HCT116 (cell line): ENCODE measurements around the gene CDK8. TPM values are rescaled to one million over a fixed set of nuclear protein-coding genes. Genes with fewer than 3 reads are reported as not detected.

Experiments
- ATAC-seq: fragments of 200-7000 bp; cut with Tn5 transposase; 2 replicates; pipeline ENCODE4 v1.9.1; 2020; ENCODE audit warnings: mild to moderate bottlenecking, moderate library complexity
- BruUV-seq: library from RNA; stranded (reverse); fragments of 400-500 nt; replicated peaks from 2 replicates; lab custom pipeline; 2021; lab: Mats Ljungman, UMichigan
- CTCF ChIA-PET: fragments of 300-600 bp; sonication (Branson Sonifier 250); formaldehyde crosslinking; loops from one replicate; lab custom pipeline; 2021; ENCODE audit warnings: antibody characterized with exemption; lab: Charles Lee
- POLR2A ChIA-PET: fragments of 300-600, 350-600 bp; sonication (Branson Sonifier 250); formaldehyde crosslinking; loops from one replicate; lab custom pipeline; 2021; ENCODE audit warnings: antibody characterized with exemption; lab: Charles Lee
- RAD21 ChIA-PET, 2 experiments: fragments of 300-600 bp; sonication (Branson Sonifier 250); formaldehyde crosslinking; loops; one replicate each; lab custom pipeline; 2023; ENCODE audit warnings: low total read pairs in 2 of 2; ENCODE audit not compliant: uncharacterized antibody in 2 of 2, unreplicated experiment in 2 of 2, low non-redundant PET in 1 of 2; lab: Charles Lee
- DNase-seq: peaks from one replicate; pipeline ENCODE4 v3.0.0-alpha.2; 2010; ENCODE audit warnings: low read depth, low spot score
- H2AFZ ChIP-seq: fragments of 200-600 bp; shearing (Covaris generic), sonication (generic); 2 replicates; pipeline ENCODE4 v1.6.1; 2017; ENCODE audit warnings: low read depth, mixed run types, mixed read lengths, antibody characterized with exemption, low read length; ENCODE audit not compliant: poor library complexity, severe bottlenecking
- H3K27ac ChIP-seq: 2 replicates; pipeline ENCODE4 v1.5.1; 2012; ENCODE audit warnings: low read depth, low read length
- H3K27me3 ChIP-seq: fragments of 200-600 bp; sonication (generic); 2 replicates; pipeline ENCODE4 v1.6.1; 2016; ENCODE audit warnings: mixed run types, low read length, mixed read lengths; ENCODE audit not compliant: insufficient read depth
- H3K36me3 ChIP-seq, 2 experiments: fragments of 200-500 bp in 1 of 2; fragments of 200-600 bp in 1 of 2; sonication (Bioruptor generic) in 1 of 2; sonication (generic) in 1 of 2; 2 replicates each; pipeline versions ENCODE4 v1.5.1 to v1.6.1; 2014 to 2016; ENCODE audit warnings: low read length in 2 of 2, inconsistent platforms in 1 of 2, mixed read lengths in 1 of 2, mixed run types in 1 of 2; ENCODE audit not compliant: insufficient read depth in 2 of 2, control insufficient read depth in 1 of 2
- H3K4me1 ChIP-seq, 2 experiments: fragments of 200-600 bp in 1 of 2; sonication (generic) in 1 of 2; 2 replicates each; pipeline versions ENCODE4 v1.5.1 to v1.6.1; 2012 to 2017; ENCODE audit warnings: low read length in 2 of 2, inconsistent platforms in 1 of 2, mild to moderate bottlenecking in 1 of 2, mixed read lengths in 1 of 2, mixed run types in 1 of 2, moderate library complexity in 1 of 2; ENCODE audit not compliant: insufficient read depth in 2 of 2, control insufficient read depth in 1 of 2
- H3K4me2 ChIP-seq: fragments of 200-600 bp; sonication (generic); 2 replicates; pipeline ENCODE4 v1.6.1; 2017; ENCODE audit warnings: mixed run types, low read length, mixed read lengths
- H3K4me3 ChIP-seq, 2 experiments: fragments of 200-600 bp in 1 of 2; sonication (generic) in 1 of 2; replicated peaks in 1 of 2; 2 replicates each; pipeline ENCODE4 v1.5.1; 2011 to 2016; ENCODE audit warnings: low read length in 2 of 2, control low read depth in 1 of 2, low read depth in 1 of 2, mild to moderate bottlenecking in 1 of 2, mixed read lengths in 1 of 2, mixed run types in 1 of 2
- H3K79me2 ChIP-seq: fragments of 200-600 bp; sonication (generic); 2 replicates; pipeline ENCODE4 v1.6.1; 2017; ENCODE audit warnings: mild to moderate bottlenecking, mixed run types, low read length, moderate library complexity, mixed read lengths; ENCODE audit not compliant: insufficient read depth
- H3K9ac ChIP-seq: fragments of 200-600 bp; sonication (generic); 2 replicates; pipeline ENCODE4 v1.6.1; 2016; ENCODE audit warnings: low read length, mixed read lengths
- H3K9me2 ChIP-seq: fragments of 200-600 bp; sonication (generic), shearing (Covaris generic); 2 replicates; pipeline ENCODE4 v1.6.1; 2017; ENCODE audit warnings: mixed run types, mild to moderate bottlenecking, moderate library complexity; ENCODE audit not compliant: insufficient read depth
- H3K9me3 ChIP-seq, 2 experiments: fragments of 200-500 bp in 1 of 2; fragments of 200-600 bp in 1 of 2; sonication (Bioruptor generic) in 1 of 2; sonication (generic) in 1 of 2; 2 replicates each; pipeline ENCODE4 v1.6.1; 2014 to 2017; ENCODE audit warnings: low read length in 2 of 2, mixed read lengths in 2 of 2, inconsistent platforms in 1 of 2, low read depth in 1 of 2, mild to moderate bottlenecking in 1 of 2, mixed run types in 1 of 2, moderate library complexity in 1 of 2; ENCODE audit not compliant: control insufficient read depth in 1 of 2, insufficient read depth in 1 of 2
- H4K20me1 ChIP-seq: fragments of 200-600 bp; sonication (generic), shearing (Covaris generic); 2 replicates; pipeline ENCODE4 v1.6.1; 2017; ENCODE audit warnings: mixed run types, mild to moderate bottlenecking, moderate library complexity; ENCODE audit not compliant: insufficient read depth
- CBX3 ChIP-seq: IDR thresholded peaks from 2 replicates; pipeline ENCODE4 v1.6.1; 2012; ENCODE audit warnings: low read depth
- CEBPB ChIP-seq: IDR thresholded peaks from 2 replicates; pipeline ENCODE4 v1.6.1; 2012; ENCODE audit warnings: low read depth
- EGR1 ChIP-seq: IDR thresholded peaks from 2 replicates; pipeline ENCODE4 v1.6.1; 2012; ENCODE audit warnings: low read depth
- ELF1 ChIP-seq: IDR thresholded peaks from 2 replicates; pipeline ENCODE4 v1.6.1; 2012; ENCODE audit warnings: low read depth, borderline replicate concordance
- EZH2 ChIP-seq: fragments of 200-600 bp; sonication (generic); IDR thresholded peaks from 2 replicates; pipeline ENCODE4 v1.6.1; 2017; ENCODE audit warnings: antibody characterized with exemption, mixed run types
- EZH2phosphoT487 ChIP-seq: fragments of 200-600 bp; IDR thresholded peaks from 2 replicates; pipeline ENCODE4 v1.6.1; 2018; ENCODE audit warnings: antibody characterized with exemption, borderline replicate concordance
- FOSL1 ChIP-seq: IDR thresholded peaks from 2 replicates; pipeline ENCODE4 v1.6.1; 2012; ENCODE audit warnings: low read depth
- JUND ChIP-seq: IDR thresholded peaks from 2 replicates; pipeline ENCODE4 v1.6.1; 2012
- POLR2AphosphoS5 ChIP-seq: IDR thresholded peaks from 2 replicates; pipeline ENCODE4 v1.6.1; 2011; ENCODE audit warnings: mild to moderate bottlenecking, low read depth, low read length, moderate library complexity
- RAD21 ChIP-seq: IDR thresholded peaks from 2 replicates; pipeline ENCODE4 v1.6.1; 2012; ENCODE audit warnings: low read depth, mild to moderate bottlenecking
- SIN3A ChIP-seq: IDR thresholded peaks from 2 replicates; pipeline ENCODE4 v1.6.1; 2012; ENCODE audit warnings: low read depth
- SP1 ChIP-seq: IDR thresholded peaks from 2 replicates; pipeline ENCODE4 v1.6.1; 2012; ENCODE audit warnings: low read depth
- SRF ChIP-seq: IDR thresholded peaks from 2 replicates; pipeline ENCODE4 v1.6.1; 2012; ENCODE audit warnings: low read depth
- TCF7L2 ChIP-seq: IDR thresholded peaks from 2 replicates; pipeline ENCODE4 v1.7.0; 2011; ENCODE audit warnings: borderline replicate concordance, inconsistent platforms; ENCODE audit not compliant: insufficient read depth, insufficient read length; ENCODE audit errors: extremely low read depth
- ZNF274 ChIP-seq: fragments of 200-500 bp; sonication (Bioruptor generic); IDR thresholded peaks from 2 replicates; pipeline ENCODE4 v1.6.1; 2014; ENCODE audit warnings: mild to moderate bottlenecking, low read depth, low read length, inconsistent platforms
- intact Hi-C: fragments of 100-400 bp; cut with micrococcal nuclease; formaldehyde crosslinking; loops from 2 replicates; pipeline ENCODE4 v1.10.0; 2022
- total RNA-seq: library from RNA; stranded (reverse); gene quantifications from one replicate; pipeline ENCODE4 v1.2.1, GENCODE V29; 2021; ENCODE audit not compliant: unreplicated experiment
- TF ChIP-seq, protein P1 (sequence below): IDR thresholded peaks from 2 replicates; pipeline ENCODE4 v1.6.1; 2012
- TF ChIP-seq, protein P2 (sequence below), 3 experiments: fragments of 200-600 bp in 1 of 3; sonication (generic) in 1 of 3; IDR thresholded peaks in 2 of 3; conservative IDR thresholded peaks in 1 of 3; 2 replicates each; pipeline ENCODE4 v1.5.1; 2012 to 2017; ENCODE audit warnings: low read depth in 2 of 3, low read length in 2 of 3, antibody characterized with exemption in 1 of 3, borderline replicate concordance in 1 of 3, control low read depth in 1 of 3, mild to moderate bottlenecking in 1 of 3, mixed read lengths in 1 of 3, mixed run types in 1 of 3, moderate library complexity in 1 of 3; ENCODE audit not compliant: insufficient read depth in 1 of 3
- TF ChIP-seq, protein P3 (sequence below): IDR thresholded peaks from 2 replicates; pipeline ENCODE4 v1.6.1; 2012

Gene CDK8
- total RNA-seq, 1 experiment from 2014 or later = 23.8 TPM

DNA sequence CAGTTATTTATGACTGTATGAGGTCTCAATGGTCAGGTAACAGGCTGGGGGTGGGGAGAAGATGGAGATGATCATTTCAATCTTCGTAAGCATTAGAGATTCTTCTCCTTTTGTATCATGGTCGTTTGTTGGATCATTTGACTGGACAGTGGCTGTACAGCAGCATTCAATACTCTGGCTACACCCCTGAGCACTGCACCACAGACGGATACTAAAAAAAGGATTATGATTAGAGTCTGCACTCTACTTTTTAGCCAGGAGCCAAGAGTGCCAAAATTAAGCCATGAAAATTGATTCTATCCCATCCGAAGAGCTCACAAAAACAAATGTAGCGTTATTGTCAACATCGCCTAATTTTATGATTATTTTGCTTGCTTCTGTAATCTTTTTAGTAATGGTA lies 41.9 kb downstream of the CDK8 start:
- no peaks in the 10 kb centered on the region for H4K20me1 ChIP-seq
- no peak overlapping the region for H3K4me3 ChIP-seq
- ATAC-seq (no peak), DNase-seq (no peak)
- TF ChIP-seq ELF1 (no peak), TCF7L2 (no peak), EZH2phosphoT487 (no peak), RAD21 (no peak), ZNF274 (no peak), CEBPB (no peak), EZH2 (no peak), SP1 (no peak), CBX3 (no peak), SRF (no peak), JUND (no peak)
- TF ChIP-seq, protein P1, sequence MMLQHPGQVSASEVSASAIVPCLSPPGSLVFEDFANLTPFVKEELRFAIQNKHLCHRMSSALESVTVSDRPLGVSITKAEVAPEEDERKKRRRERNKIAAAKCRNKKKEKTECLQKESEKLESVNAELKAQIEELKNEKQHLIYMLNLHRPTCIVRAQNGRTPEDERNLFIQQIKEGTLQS = no peak
- intact Hi-C loops = no loop called here
- POLR2A ChIA-PET = no interaction called here
- H3K4me2 ChIP-seq = no peak overlapping the region
- no peak overlapping the region for H3K27ac ChIP-seq
- H3K27me3 ChIP-seq = no peaks in the 10 kb centered on the region
- no peaks in the 10 kb centered on the region for H3K9me3 ChIP-seq
- CTCF ChIA-PET = no interaction called here
- BruUV-seq = no TSS peak
- no peak overlapping the region for H2AFZ ChIP-seq
- H3K79me2 ChIP-seq = peaks cover 84% of the 10 kb centered on the region
- H3K9ac ChIP-seq = no peak overlapping the region
- H3K4me1 ChIP-seq = peaks cover 22 to 30% of the 10 kb centered on the region in 2 experiments
- no peaks in the 10 kb centered on the region for H3K9me2 ChIP-seq
- RAD21 ChIA-PET = no interaction called here
- no peaks in the 10 kb centered on the region for H3K36me3 ChIP-seq

DNA sequence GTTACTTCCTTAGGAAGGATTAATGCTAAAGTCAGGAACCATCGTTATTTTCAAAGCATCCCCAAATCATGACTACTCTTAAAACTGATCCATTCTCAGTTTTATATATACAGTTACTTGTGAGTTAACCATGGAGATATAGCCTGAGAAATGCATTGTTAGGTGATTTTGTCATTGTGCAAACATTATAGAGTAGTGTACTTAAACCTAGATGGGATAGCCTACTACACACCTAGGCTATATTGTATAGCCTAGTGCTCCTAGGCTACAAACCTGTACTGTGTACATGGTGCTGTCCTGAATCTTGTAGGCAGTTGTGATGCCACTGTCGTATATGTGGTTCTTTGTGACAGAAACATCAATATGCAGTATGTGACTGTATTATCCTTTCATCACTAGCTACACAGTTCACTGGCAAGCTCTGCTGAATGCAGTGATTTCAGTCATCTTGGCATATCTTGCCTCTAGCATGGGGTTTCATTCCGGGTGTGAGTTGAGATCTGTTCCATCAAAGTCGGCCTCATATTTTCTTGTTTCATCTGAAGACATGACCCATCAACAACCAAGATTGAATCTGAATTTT lies 45.3 kb downstream of the CDK8 start:
- no peak for ATAC-seq
- no peak overlapping the region for H3K4me3 ChIP-seq
- no peak for DNase-seq
- ChIA-PET RAD21 (no interaction called here), POLR2A (no interaction called here), CTCF (no interaction called here)
- H3K4me2 ChIP-seq = peak overlapping the region; percentile 42
- H2AFZ ChIP-seq = no peak overlapping the region
- peaks cover 79% of the 10 kb centered on the region for H3K79me2 ChIP-seq
- no peaks in the 10 kb centered on the region for H4K20me1 ChIP-seq
- H3K27ac ChIP-seq = no peak overlapping the region
- H3K9me3 ChIP-seq = no peaks in the 10 kb centered on the region
- no peaks in the 10 kb centered on the region for H3K9me2 ChIP-seq
- no peaks in the 10 kb centered on the region for H3K36me3 ChIP-seq
- no peaks in the 10 kb centered on the region for H3K27me3 ChIP-seq
- BruUV-seq = no TSS peak
- intact Hi-C loops = no loop called here
- H3K4me1 ChIP-seq = peaks cover 22 to 31% of the 10 kb centered on the region in 2 experiments
- no peak overlapping the region for H3K9ac ChIP-seq
- TF ChIP-seq POLR2AphosphoS5 (no peak), SRF (no peak), EGR1 (no peak), ZNF274 (no peak), RAD21 (no peak), JUND (no peak), EZH2 (no peak), FOSL1 (no peak), SP1 (no peak), SIN3A (no peak), TCF7L2 (no peak)
- TF ChIP-seq, protein P2, sequence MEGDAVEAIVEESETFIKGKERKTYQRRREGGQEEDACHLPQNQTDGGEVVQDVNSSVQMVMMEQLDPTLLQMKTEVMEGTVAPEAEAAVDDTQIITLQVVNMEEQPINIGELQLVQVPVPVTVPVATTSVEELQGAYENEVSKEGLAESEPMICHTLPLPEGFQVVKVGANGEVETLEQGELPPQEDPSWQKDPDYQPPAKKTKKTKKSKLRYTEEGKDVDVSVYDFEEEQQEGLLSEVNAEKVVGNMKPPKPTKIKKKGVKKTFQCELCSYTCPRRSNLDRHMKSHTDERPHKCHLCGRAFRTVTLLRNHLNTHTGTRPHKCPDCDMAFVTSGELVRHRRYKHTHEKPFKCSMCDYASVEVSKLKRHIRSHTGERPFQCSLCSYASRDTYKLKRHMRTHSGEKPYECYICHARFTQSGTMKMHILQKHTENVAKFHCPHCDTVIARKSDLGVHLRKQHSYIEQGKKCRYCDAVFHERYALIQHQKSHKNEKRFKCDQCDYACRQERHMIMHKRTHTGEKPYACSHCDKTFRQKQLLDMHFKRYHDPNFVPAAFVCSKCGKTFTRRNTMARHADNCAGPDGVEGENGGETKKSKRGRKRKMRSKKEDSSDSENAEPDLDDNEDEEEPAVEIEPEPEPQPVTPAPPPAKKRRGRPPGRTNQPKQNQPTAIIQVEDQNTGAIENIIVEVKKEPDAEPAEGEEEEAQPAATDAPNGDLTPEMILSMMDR (IDR thresholded peaks at IDR 0.05 in 2 of 3, conservative IDR thresholded peaks at IDR 0.05 in 1 of 3; ENCODE audit: borderline replicate concordance in 1 of 3, insufficient read depth in 1 of 3, low read depth in 2 of 3, low read length in 2 of 3) = no peak
- TF ChIP-seq, protein P3, sequence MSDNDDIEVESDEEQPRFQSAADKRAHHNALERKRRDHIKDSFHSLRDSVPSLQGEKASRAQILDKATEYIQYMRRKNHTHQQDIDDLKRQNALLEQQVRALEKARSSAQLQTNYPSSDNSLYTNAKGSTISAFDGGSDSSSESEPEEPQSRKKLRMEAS = no peak
- TF ChIP-seq, protein P1 = no peak
